GM15510 (cell line): ENCODE measurements around the gene FUT6.

Source experiments
- POLR2A ChIP-seq: IDR thresholded peaks from 3 replicates; pipeline ENCODE4 v1.6.1; 2011; ENCODE audit warnings: borderline replicate concordance; ENCODE audit not compliant: insufficient read length; ENCODE audit errors: extremely low read depth

The FUT6 gene

GRCh38 chr19:5799247-5800241 is 40.0 kb downstream of the FUT6 start:
- TF ChIP-seq POLR2A: no peak

- no peak for TF ChIP-seq POLR2A
These were observed 41.3 kb downstream of the FUT6 start for GRCh38 chr19:5798244-5798643.

GRCh38 chr19:5795382-5795919 is 44.1 kb downstream of the FUT6 start:
- no peak for TF ChIP-seq POLR2A

GRCh38 chr19:5793188-5793587 is 46.3 kb downstream of the FUT6 start:
- TF ChIP-seq POLR2A: no peak

GRCh38 chr19:5792224-5792623 is 47.3 kb downstream of the FUT6 start:
- no peak for TF ChIP-seq POLR2A

GRCh38 chr19:5790559-5791520 is 48.7 kb downstream of the FUT6 start, which contains the start of gene DUS3L:
DUS3L (minus strand) TSS chr19:5791163; CDS start chr19:5791141, 22 bp downstream.
- peak; percentile 79 for TF ChIP-seq POLR2A

DNA sequence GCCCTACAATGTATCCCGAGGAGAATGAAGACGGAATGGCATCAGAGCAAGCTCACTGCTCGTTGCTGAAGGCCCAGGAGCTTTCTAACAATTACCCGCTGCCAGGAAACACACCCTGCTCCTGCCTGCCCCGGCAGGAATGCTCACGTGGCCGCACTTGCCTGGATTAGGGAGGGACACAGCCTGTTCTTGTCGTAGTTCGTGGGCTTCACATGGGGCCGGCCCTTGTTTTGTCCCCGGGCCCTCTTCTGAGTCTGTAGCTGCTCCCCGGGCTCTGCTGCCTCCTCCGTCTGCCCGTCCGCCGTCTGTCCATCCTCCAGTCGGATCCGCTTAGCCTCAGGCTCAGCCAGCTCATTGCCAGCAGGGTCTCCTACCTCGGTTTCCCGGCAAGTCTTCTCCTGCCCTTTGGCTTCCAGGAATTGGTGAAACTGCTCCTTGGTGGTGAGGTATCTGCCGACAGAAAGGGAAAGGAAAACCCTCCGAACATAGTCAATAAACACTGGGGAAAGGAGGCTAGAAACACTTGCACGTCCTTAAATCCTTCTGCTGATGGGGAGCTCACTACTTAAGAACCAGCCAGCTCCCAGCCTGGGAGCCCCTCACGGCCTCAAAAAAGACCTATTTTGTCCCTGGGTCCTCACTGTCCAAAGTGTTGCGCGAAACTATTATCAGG is 49.5 kb downstream of the FUT6 start:
- no peak for TF ChIP-seq POLR2A

DNA sequence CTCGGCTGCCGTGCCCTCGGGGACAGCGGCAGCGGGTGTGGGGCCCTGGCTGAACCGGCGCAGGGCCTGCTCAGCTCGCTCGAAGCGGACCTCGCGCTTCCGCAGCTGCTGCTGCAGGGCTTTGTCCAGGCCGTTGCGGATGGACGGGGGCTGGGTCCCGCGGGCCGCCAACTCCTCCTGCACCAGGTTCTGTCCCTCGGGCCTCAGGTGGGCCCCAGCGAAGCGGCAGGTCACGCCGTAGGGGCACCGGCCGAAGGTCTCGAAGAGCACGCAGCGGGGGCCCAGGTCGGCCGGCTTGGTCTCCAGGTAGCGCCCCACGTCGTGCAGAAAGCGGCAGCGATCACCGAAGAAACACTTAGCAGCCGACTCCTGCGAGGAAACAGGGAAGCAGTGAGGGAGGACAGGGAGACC is 50.1 kb downstream of the FUT6 start:
- no peak for TF ChIP-seq POLR2A

GRCh38 chr19:5788422-5788821 is 51.1 kb downstream of the FUT6 start:
- TF ChIP-seq POLR2A: no peak

GRCh38 chr19:5787409-5788182 is 51.9 kb downstream of the FUT6 start:
- TF ChIP-seq POLR2A: no peak

DNA sequence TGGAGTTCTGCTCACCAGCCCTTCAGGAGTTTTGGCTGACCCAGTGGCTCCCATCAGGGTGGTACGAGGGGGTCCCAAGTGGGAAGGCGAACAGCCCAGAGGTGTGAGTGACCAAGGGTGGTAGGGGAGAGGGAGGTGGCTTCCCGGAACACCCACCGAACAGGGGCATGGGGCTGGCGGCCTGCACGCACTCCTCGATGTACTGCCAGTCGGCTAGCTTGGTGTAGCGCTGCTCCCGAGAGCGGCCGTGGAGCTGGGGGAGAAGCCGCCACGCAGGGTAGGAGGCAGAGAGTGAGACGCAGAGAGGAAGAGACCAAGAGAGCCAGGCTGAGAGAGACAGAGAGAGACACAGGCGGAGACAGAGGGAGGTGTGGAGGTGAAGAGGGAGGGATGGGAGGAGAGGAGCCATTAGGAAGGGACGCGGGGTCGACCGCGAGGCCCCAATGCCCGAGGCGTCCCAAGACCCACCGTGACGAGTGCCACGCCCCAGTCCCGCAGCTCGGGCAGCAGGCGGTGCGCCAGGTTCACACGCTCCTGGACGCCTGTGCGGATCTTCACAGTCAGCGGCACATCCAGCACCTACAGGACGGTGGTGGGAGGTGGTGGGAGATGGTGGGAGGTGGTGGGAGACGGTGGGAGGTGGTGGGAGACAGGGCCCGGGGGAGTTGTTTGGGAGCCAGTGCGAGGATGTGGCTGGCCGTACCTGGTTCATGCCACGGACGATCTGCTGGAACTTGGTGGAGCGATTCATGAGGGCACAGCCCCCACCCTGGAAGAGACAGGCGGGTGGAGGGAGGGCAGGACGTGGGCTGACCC is 52.7 kb downstream of the FUT6 start:
- TF ChIP-seq POLR2A: no peak

GRCh38 chr19:5785423-5785822 is 54.1 kb downstream of the FUT6 start:
- TF ChIP-seq POLR2A: no peak

GRCh38 chr19:5784581-5785147 is 54.8 kb downstream of the FUT6 start, which contains the start of gene PRR22:
PRR22 (minus strand) TSS chr19:5784746; CDS start chr19:5784660, 86 bp downstream.
- TF ChIP-seq POLR2A: no peak
